ENCODE measurements around the gene GAB1. TPM values are rescaled to one million over a fixed set of nuclear protein-coding genes. Genes with fewer than 3 reads are reported as not detected.
A peak's percentile ranks its signal among the peaks of the same experiment; 100 is the strongest.

The GAB1 gene
- total and polyA plus RNA-seq, 11 donors: 15.3 to 130 (median 80.4) TPM

- ATAC-seq (peak; percentile 34 to 78 (median 74)), DNase-seq (peak in 3 of 5 donors; percentile 37 to 50 (median 47))
- WGBS, 4 donors: 38 to 47% (median 40%) methylated on average over 6 of the region's 6 CpGs
- Histone ChIP-seq H3K4me3 (no peak overlapping the region), H3K9me3 (peaks cover 0 to 6% (median 0%) of the 10 kb centered on the region in 12 donors), H3K36me3 (no peaks in the 10 kb centered on the region), H3K27ac (peak overlapping the region in 7 of 12 donors; percentile 16 to 83 (median 64)), H3K27me3 (no peaks in the 10 kb centered on the region), H3K4me1 (peaks cover 4 to 88% (median 70%) of the 10 kb centered on the region in 12 donors)
- intact Hi-C loops (cut with DNase I): loop anchor here in 3 of 10 donors (5.0 kb wide), 2 partner anchors 38 to 87 kb away; partner anchors contain the start of gene GAB1 (in 2 of the 3)
- TF ChIP-seq POLR2A (IDR thresholded peaks at IDR 0.05) (no peak), CTCF (IDR thresholded peaks at IDR 0.05) (peak in 9 of 12 donors; percentile 11 to 49 (median 42))
These were observed 38.8 kb downstream of the GAB1 start for GRCh38 chr4:143375326-143376073.

- Histone ChIP-seq H3K4me1 (peaks cover 7 to 99% (median 86%) of the 10 kb centered on the region in 12 donors), H3K36me3 (no peaks in the 10 kb centered on the region), H3K4me3 (peak overlapping the region in 1 of 12 donors; percentile 1), H3K27me3 (no peaks in the 10 kb centered on the region), H3K9me3 (no peaks in the 10 kb centered on the region), H3K27ac (peak overlapping the region; percentile 11 to 87 (median 72))
- intact Hi-C loops (cut with DNase I): loop anchor here in 3 of 10 donors (5.0 kb wide), 2 partner anchors 40 to 85 kb away; partner anchors contain the start of gene GAB1 (in 2 of the 3)
- ATAC-seq (peak in 1 of 4 donors; percentile 48), DNase-seq (no peak)
- WGBS, 4 donors: 42 to 49% (median 45%) methylated on average over 7 of the region's 7 CpGs
- TF ChIP-seq CTCF (IDR thresholded peaks at IDR 0.05) (no peak), POLR2A (IDR thresholded peaks at IDR 0.05) (no peak)
These were observed 41.0 kb downstream of the GAB1 start for GRCh38 chr4:143377611-143378099.

GRCh38 chr4:143380629-143381028, 44.0 kb downstream of the GAB1 start:
- intact Hi-C loops (cut with DNase I): loop anchor here in 3 of 10 donors (2.0 to 5.0 kb wide), 3 partner anchors 33 to 44 kb away; partner anchors contain the start of gene GAB1 (in 2 of the 3)
- H3K27me3 ChIP-seq: no peaks in the 10 kb centered on the region
- H3K4me3 ChIP-seq: no peak overlapping the region
- ATAC-seq (no peak), DNase-seq (no peak)
- H3K27ac ChIP-seq: peak overlapping the region in 10 of 12 donors; percentile 71 to 87 (median 80)
- no peaks in the 10 kb centered on the region for H3K36me3 ChIP-seq
- 72 to 84% (median 80%) methylated on average over 3 of the region's 3 CpGs for WGBS, 4 donors
- TF ChIP-seq POLR2A (IDR thresholded peaks at IDR 0.05): no peak
- TF ChIP-seq CTCF (IDR thresholded peaks at IDR 0.05): no peak
- no peaks in the 10 kb centered on the region for H3K9me3 ChIP-seq
- H3K4me1 ChIP-seq: peaks cover 7 to 99% (median 87%) of the 10 kb centered on the region in 12 donors

Measured in heart left ventricle (tissue), 16 donors.